Activated CD8-positive, alpha-beta memory T cell treated with anti-CD3 and anti-CD28 coated beads, Interleukin-2, amount 50 U/mL, for 24 hours (primary cell): ENCODE data around the gene SNX24.
"Not testable (repeated sequence)": the region's sequence is repeated elsewhere in the genome, so short reads cannot be mapped to it uniquely, and the experiment has no call there.

Source experiments
- DNase-seq: peaks from one replicate; pipeline ENCODE4 v3.0.0-alpha.2; 2020; ENCODE audit errors: extremely low read depth

Gene SNX24

GRCh38 chr5:122871661-122872060, 26.2 kb downstream of the SNX24 start:
- no peak for DNase-seq

GRCh38 chr5:122874179-122874875, 28.9 kb downstream of the SNX24 start:
- DNase-seq, result no peak

GRCh38 chr5:122877518-122877917, 32.1 kb downstream of the SNX24 start:
- no peak for DNase-seq

GRCh38 chr5:122879076-122879475, 33.7 kb downstream of the SNX24 start:
- DNase-seq, result no peak

- DNase-seq, result no peak
Observed at GRCh38 chr5:122880170-122880689, 34.8 kb downstream of the SNX24 start.

GRCh38 chr5:122880749-122881148, 35.3 kb downstream of the SNX24 start:
- DNase-seq, result no peak

GRCh38 chr5:122882831-122883230, 37.4 kb downstream of the SNX24 start:
- DNase-seq, result no peak

GRCh38 chr5:122885045-122885517, 39.7 kb downstream of the SNX24 start:
- DNase-seq, result no peak

GRCh38 chr5:122885891-122886290, 40.5 kb downstream of the SNX24 start:
- no peak for DNase-seq

GRCh38 chr5:122895141-122895540, 49.7 kb downstream of the SNX24 start:
- no peak for DNase-seq

GRCh38 chr5:122896598-122897282, 51.3 kb downstream of the SNX24 start:
- no peak for DNase-seq

GRCh38 chr5:122897283-122897602, 51.8 kb downstream of the SNX24 start:
- no peak for DNase-seq

GRCh38 chr5:122901346-122901745, 55.9 kb downstream of the SNX24 start:
- DNase-seq, result no peak

- DNase-seq, result no peak
Observed at GRCh38 chr5:122902263-122902662, 56.9 kb downstream of the SNX24 start.

- no peak for DNase-seq
Observed at GRCh38 chr5:122906768-122907167, 61.4 kb downstream of the SNX24 start.

- DNase-seq, result no peak
Observed at GRCh38 chr5:122907276-122907675, 61.9 kb downstream of the SNX24 start.

- DNase-seq, result no peak
Observed at GRCh38 chr5:122908108-122908507, 62.7 kb downstream of the SNX24 start.

GRCh38 chr5:122908662-122909061, 63.2 kb downstream of the SNX24 start:
- no peak for DNase-seq

GRCh38 chr5:122909470-122910100, 64.2 kb downstream of the SNX24 start:
- no peak for DNase-seq

GRCh38 chr5:122913436-122913835, 68.0 kb downstream of the SNX24 start:
- not testable (repeated sequence) for DNase-seq

- no peak for DNase-seq
Observed at GRCh38 chr5:122915717-122916461, 70.5 kb downstream of the SNX24 start.

GRCh38 chr5:122916490-122916889, 71.1 kb downstream of the SNX24 start:
- no peak for DNase-seq
